Neural cell (in vitro differentiated cells): ENCODE measurements around the gene TBXA2R. TPM values are rescaled to one million over a fixed set of nuclear protein-coding genes. Genes with fewer than 3 reads are reported as not detected.

ENCODE experiments used
- H2AFZ ChIP-seq: fragments of 200-600, 300-800 bp; sonication (generic), shearing (Covaris generic); 2 replicates; pipeline ENCODE4 v1.6.0; 2014; ENCODE audit warnings: low read depth, mild to moderate bottlenecking, antibody characterized with exemption, low read length, moderate library complexity
- H3F3A ChIP-seq: fragments of 200-600 bp; shearing (Covaris generic); 2 replicates; pipeline ENCODE4 v1.6.1; 2016; ENCODE audit warnings: mild to moderate bottlenecking, moderate library complexity, mixed read lengths, antibody characterized with exemption, low read length; ENCODE audit not compliant: insufficient read depth, poor library complexity, severe bottlenecking
- H3K27ac ChIP-seq: fragments of 200-600, 300-800 bp; sonication (generic), shearing (Covaris generic); 2 replicates; pipeline ENCODE4 v1.5.1; 2014; ENCODE audit warnings: mild to moderate bottlenecking, low read length, moderate library complexity
- H3K27me3 ChIP-seq: fragments of 300-800, 200-600 bp; sonication (generic), shearing (Covaris generic); 2 replicates; pipeline ENCODE4 v1.6.0; 2014; ENCODE audit warnings: mild to moderate bottlenecking, low read depth, low read length, moderate library complexity; ENCODE audit not compliant: insufficient read depth
- H3K36me3 ChIP-seq: fragments of 300-800, 200-600 bp; sonication (generic), shearing (Covaris generic); 2 replicates; pipeline ENCODE4 v1.5.1; 2014; ENCODE audit warnings: mild to moderate bottlenecking, antibody characterized with exemption, low read length, moderate library complexity; ENCODE audit not compliant: insufficient read depth
- H3K4me2 ChIP-seq: fragments of 300-800, 200-600 bp; sonication (generic), shearing (Covaris generic); 2 replicates; pipeline ENCODE4 v1.6.0; 2014; ENCODE audit warnings: mild to moderate bottlenecking, low read length
- H3K4me3 ChIP-seq: fragments of 300-800, 200-600 bp; sonication (generic), shearing (Covaris generic); 2 replicates; pipeline ENCODE4 v1.5.1; 2014; ENCODE audit warnings: mild to moderate bottlenecking, low read length, moderate library complexity
- H3K79me2 ChIP-seq: fragments of 200-600 bp; shearing (Covaris generic); replicated peaks from 2 replicates; pipeline ENCODE4 v1.6.0; 2014; ENCODE audit warnings: mild to moderate bottlenecking, low read length, moderate library complexity; ENCODE audit not compliant: insufficient read depth
- H3K9ac ChIP-seq: fragments of 300-800, 200-600 bp; sonication (generic), shearing (Covaris generic); 2 replicates; pipeline ENCODE4 v1.6.1; 2016; ENCODE audit warnings: mild to moderate bottlenecking, low read length, mixed read lengths
- H3K9me2 ChIP-seq: fragments of 200-600 bp; shearing (Covaris generic); 2 replicates; pipeline ENCODE4 v1.6.1; 2016; ENCODE audit warnings: mild to moderate bottlenecking, low read length, mixed read lengths; ENCODE audit not compliant: insufficient read depth
- H3K9me3 ChIP-seq: fragments of 200-600, 300-800 bp; sonication (generic), shearing (Covaris generic); 2 replicates; pipeline ENCODE4 v1.6.1; 2016; ENCODE audit warnings: mild to moderate bottlenecking, mixed run types, low read length, moderate library complexity, mixed read lengths
- H4K20me1 ChIP-seq: fragments of 200-600 bp; shearing (Covaris generic); 2 replicates; pipeline ENCODE4 v1.6.1; 2016; ENCODE audit warnings: mild to moderate bottlenecking, mixed run types; ENCODE audit not compliant: insufficient read depth
- EP300 ChIP-seq: fragments of 450-650 bp; conservative IDR thresholded peaks from 2 replicates; pipeline ENCODE4 v1.6.1; 2014; ENCODE audit warnings: antibody characterized with exemption, mild to moderate bottlenecking, moderate library complexity; ENCODE audit not compliant: poor library complexity, severe bottlenecking
- EZH2 ChIP-seq: fragments of 200-600, 300-800 bp; shearing (Covaris generic), sonication (generic); IDR thresholded peaks from 2 replicates; pipeline ENCODE4 v1.6.1; 2014; ENCODE audit warnings: antibody characterized with exemption, low read length, borderline replicate concordance, mild to moderate bottlenecking; ENCODE audit not compliant: insufficient read depth, poor library complexity, severe bottlenecking
- MXI1 ChIP-seq: fragments of 450-650 bp; conservative IDR thresholded peaks from 2 replicates; pipeline ENCODE4 v1.6.1; 2014; ENCODE audit warnings: antibody characterized with exemption, mild to moderate bottlenecking; ENCODE audit not compliant: poor library complexity, severe bottlenecking
- POLR2AphosphoS5 ChIP-seq: IDR thresholded peaks from 2 replicates; pipeline ENCODE4 v1.6.1; 2012
- RAD21 ChIP-seq: fragments of 450-650 bp; conservative IDR thresholded peaks from 2 replicates; pipeline ENCODE4 v1.6.1; 2014; ENCODE audit warnings: antibody characterized with exemption, mild to moderate bottlenecking, moderate library complexity
- SMC3 ChIP-seq: fragments of 450-650 bp; conservative IDR thresholded peaks from 2 replicates; pipeline ENCODE4 v1.6.1; 2014; ENCODE audit warnings: antibody characterized with exemption, mild to moderate bottlenecking, moderate library complexity; ENCODE audit not compliant: poor library complexity
- TAF1 ChIP-seq: IDR thresholded peaks from 2 replicates; pipeline ENCODE4 v1.6.1; 2012; ENCODE audit warnings: low read depth
- polyA plus RNA-seq: library from polyadenylated mRNA; depleted of rRNA; stranded (reverse); fragments of >200 nt; gene quantifications from 2 replicates; pipeline ENCODE4 v1.2.3, GENCODE V29; 2014
- TF ChIP-seq, protein P1 (sequence below): fragments of 450-650 bp; IDR thresholded peaks from 2 replicates; pipeline ENCODE4 v1.5.1; 2014; ENCODE audit warnings: antibody characterized with exemption, mild to moderate bottlenecking, moderate library complexity; ENCODE audit not compliant: poor library complexity, severe bottlenecking
- TF ChIP-seq, protein P2 (sequence below): IDR thresholded peaks from 2 replicates; pipeline ENCODE4 v1.6.1; 2012; ENCODE audit warnings: borderline replicate concordance

TBXA2R gene
- polyA plus RNA-seq, 1 donor from 2014 or later = not detected

- H3K27ac ChIP-seq = no peak overlapping the region
Observed at GRCh38 chr19:3645067-3645396, 38.4 kb upstream of the TBXA2R start.

DNA sequence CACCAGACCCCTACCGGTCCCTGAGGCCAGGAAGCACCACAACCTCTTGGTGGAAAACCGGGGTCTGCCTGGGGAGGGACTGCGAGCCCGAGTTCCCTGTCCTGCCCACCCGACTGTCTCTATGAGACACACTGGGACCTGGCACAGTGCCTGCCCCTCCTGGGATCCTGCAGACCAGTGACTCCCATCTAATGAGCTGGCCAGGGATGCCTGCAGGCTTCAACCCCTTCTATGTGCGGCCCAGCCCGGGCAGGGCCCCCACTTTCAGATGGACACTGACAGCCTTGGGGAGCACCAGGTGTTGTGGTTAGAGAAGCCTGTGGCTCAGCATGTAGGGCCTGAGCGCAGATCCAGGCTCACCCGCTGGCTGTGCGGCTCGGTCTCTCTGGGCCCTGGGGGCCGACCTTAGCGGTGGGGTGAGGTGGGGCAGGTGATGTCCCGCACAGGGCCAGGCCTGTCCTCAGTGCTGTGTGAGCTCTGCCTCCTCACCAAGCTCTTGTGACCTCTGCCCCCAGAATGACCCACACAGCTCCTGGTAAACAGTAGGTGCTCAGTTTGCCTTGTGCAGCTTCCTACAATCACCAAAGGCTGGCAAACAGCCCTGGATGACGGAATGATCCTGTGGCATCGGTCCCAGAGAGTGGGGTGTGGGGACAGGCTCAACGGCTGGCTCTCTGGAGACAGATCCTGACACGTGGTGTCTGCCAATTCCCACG, 37.8 kb upstream of the TBXA2R start:
- Histone ChIP-seq H3K27ac (no peak overlapping the region), H3K27me3 (no peaks in the 10 kb centered on the region), H3K9ac (no peak overlapping the region), H3K4me2 (no peak overlapping the region), H3F3A (no peaks in the 10 kb centered on the region), H4K20me1 (no peaks in the 10 kb centered on the region), H3K4me3 (no peak overlapping the region), H2AFZ (no peak overlapping the region), H3K9me3 (no peaks in the 10 kb centered on the region), H3K36me3 (no peaks in the 10 kb centered on the region), H3K9me2 (no peaks in the 10 kb centered on the region), H3K79me2 (no peaks in the 10 kb centered on the region)
- TF ChIP-seq MXI1 (no peak), RAD21 (no peak), POLR2AphosphoS5 (no peak), EP300 (no peak), TAF1 (no peak), SMC3 (no peak), EZH2 (no peak)
- TF ChIP-seq, protein P1, sequence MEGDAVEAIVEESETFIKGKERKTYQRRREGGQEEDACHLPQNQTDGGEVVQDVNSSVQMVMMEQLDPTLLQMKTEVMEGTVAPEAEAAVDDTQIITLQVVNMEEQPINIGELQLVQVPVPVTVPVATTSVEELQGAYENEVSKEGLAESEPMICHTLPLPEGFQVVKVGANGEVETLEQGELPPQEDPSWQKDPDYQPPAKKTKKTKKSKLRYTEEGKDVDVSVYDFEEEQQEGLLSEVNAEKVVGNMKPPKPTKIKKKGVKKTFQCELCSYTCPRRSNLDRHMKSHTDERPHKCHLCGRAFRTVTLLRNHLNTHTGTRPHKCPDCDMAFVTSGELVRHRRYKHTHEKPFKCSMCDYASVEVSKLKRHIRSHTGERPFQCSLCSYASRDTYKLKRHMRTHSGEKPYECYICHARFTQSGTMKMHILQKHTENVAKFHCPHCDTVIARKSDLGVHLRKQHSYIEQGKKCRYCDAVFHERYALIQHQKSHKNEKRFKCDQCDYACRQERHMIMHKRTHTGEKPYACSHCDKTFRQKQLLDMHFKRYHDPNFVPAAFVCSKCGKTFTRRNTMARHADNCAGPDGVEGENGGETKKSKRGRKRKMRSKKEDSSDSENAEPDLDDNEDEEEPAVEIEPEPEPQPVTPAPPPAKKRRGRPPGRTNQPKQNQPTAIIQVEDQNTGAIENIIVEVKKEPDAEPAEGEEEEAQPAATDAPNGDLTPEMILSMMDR = no peak
- TF ChIP-seq, protein P2, sequence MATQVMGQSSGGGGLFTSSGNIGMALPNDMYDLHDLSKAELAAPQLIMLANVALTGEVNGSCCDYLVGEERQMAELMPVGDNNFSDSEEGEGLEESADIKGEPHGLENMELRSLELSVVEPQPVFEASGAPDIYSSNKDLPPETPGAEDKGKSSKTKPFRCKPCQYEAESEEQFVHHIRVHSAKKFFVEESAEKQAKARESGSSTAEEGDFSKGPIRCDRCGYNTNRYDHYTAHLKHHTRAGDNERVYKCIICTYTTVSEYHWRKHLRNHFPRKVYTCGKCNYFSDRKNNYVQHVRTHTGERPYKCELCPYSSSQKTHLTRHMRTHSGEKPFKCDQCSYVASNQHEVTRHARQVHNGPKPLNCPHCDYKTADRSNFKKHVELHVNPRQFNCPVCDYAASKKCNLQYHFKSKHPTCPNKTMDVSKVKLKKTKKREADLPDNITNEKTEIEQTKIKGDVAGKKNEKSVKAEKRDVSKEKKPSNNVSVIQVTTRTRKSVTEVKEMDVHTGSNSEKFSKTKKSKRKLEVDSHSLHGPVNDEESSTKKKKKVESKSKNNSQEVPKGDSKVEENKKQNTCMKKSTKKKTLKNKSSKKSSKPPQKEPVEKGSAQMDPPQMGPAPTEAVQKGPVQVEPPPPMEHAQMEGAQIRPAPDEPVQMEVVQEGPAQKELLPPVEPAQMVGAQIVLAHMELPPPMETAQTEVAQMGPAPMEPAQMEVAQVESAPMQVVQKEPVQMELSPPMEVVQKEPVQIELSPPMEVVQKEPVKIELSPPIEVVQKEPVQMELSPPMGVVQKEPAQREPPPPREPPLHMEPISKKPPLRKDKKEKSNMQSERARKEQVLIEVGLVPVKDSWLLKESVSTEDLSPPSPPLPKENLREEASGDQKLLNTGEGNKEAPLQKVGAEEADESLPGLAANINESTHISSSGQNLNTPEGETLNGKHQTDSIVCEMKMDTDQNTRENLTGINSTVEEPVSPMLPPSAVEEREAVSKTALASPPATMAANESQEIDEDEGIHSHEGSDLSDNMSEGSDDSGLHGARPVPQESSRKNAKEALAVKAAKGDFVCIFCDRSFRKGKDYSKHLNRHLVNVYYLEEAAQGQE = no peak

More at GRCh38 chr19:3645067-3645396, 38.4 kb upstream of the TBXA2R start:
- H2AFZ ChIP-seq = no peak overlapping the region
- no peaks in the 10 kb centered on the region for H3F3A ChIP-seq
- no peak overlapping the region for H3K9ac ChIP-seq
- TF ChIP-seq, protein P1 = no peak
- no peaks in the 10 kb centered on the region for H3K27me3 ChIP-seq
- H4K20me1 ChIP-seq = no peaks in the 10 kb centered on the region
- H3K36me3 ChIP-seq = no peaks in the 10 kb centered on the region
- no peak overlapping the region for H3K4me2 ChIP-seq
- H3K9me2 ChIP-seq = no peaks in the 10 kb centered on the region
- H3K9me3 ChIP-seq = no peaks in the 10 kb centered on the region
- H3K79me2 ChIP-seq = no peaks in the 10 kb centered on the region
- no peak overlapping the region for H3K4me3 ChIP-seq
